ENCODE data around the gene SLC6A18.
"Not testable (repeated sequence)": the region's sequence is repeated elsewhere in the genome, so short reads cannot be mapped to it uniquely, and the experiment has no call there.

The SLC6A18 gene

GRCh38 chr5:1216918-1217295 lies 8.3 kb upstream of the SLC6A18 start:
- DNase-seq = no peak

- no peak for DNase-seq
Observed at GRCh38 chr5:1217596-1218206, 7.5 kb upstream of the SLC6A18 start.

- no peak for DNase-seq
Observed at GRCh38 chr5:1218351-1219080, 6.7 kb upstream of the SLC6A18 start.

- no peak for DNase-seq
Observed at GRCh38 chr5:1219098-1219767, 5.9 kb upstream of the SLC6A18 start.

DNA sequence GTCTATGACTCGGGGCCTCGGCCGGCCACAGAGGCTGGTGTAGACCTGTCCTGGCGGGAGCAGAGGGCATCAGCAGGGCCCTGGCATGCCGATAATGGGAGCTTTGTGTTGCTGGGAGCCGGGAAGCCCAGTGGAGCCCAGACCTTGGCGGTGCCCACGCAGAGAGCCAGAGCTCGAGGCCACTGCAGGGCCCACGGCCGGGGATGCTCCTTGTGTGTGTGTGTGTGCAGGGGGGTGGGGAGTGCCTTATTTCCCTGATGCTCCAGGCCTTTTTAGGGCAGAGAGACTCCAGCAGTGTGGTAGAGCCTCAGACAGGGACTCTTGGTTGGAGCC lies 5.4 kb upstream of the SLC6A18 start:
- no peak for DNase-seq

DNA sequence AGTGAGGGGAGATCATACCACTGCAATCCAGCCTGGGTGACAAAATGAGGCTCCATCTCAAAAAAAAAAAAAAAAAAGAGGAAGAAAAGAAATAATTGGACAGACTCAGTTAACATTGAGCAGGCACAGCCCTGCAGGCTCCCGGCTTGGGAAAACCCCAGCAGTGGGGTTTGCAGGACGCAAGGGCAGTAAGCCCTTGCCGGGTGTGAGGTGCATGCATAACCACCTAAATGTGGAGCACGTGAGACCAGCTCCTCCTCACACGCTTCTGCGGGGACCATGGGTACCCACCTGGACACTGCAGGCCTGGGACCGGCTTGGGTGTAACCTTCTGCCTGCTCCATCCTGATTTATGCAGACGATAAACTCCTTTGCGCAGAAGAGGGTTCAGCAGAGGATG lies 4.8 kb upstream of the SLC6A18 start:
- DNase-seq = no peak

- DNase-seq = no peak
Observed at GRCh38 chr5:1220831-1221230, 4.3 kb upstream of the SLC6A18 start.

DNA sequence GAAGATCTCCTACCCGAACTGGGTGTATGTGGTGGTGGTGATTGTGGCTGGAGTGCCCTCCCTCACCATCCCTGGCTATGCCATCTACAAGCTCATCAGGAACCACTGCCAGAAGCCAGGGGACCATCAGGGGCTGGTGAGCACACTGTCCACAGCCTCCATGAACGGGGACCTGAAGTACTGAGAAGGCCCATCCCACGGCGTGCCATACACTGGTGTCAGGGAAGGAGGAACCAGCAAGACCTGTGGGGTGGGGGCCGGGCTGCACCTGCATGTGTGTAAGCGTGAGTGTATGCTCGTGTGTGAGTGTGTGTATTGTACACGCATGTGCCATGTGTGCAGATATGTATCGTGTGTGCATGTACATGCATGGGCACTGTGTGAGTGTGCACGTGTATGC lies 3.5 kb upstream of the SLC6A18 start:
- DNase-seq = no peak

DNA sequence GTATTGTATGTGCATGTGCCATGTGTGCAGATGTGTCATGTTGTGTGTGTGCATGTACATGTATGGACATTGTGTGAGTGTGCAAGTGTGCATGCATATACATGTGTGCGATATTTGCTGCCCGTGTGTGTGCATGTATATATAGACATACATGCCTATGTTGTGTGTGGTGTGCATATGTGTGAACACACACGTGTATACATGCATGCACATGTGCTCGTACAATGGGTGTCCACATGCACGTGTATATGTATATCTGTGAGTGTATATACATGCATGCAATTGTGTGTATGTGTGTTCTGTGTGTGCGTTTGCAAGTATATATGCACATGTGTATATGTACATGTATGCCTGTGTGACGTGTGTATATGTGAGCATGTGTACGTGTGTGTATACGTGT lies 3.0 kb upstream of the SLC6A18 start:
- no peak for DNase-seq

- DNase-seq = no peak
Observed at GRCh38 chr5:1222621-1223277, 2.4 kb upstream of the SLC6A18 start.

DNA sequence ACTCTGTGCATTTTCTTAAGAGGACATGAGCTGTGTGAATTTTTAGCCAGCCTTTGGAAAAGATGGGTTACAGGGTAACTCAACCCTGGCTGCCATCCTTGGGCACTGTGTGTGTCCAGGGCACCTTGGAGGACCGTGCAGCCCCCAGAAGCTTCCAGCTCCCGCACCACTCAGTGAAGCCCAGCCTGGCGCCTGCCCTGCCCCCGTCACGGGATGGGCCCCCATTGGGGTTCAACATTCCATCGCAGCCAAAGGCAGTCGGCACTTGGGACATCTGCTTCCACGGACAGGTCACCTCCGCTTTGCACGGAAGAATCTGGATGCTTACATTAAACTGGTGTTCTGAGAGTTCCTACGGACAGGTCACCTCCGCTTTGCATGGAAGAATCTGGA lies 1.9 kb upstream of the SLC6A18 start:
- DNase-seq = no peak

GRCh38 chr5:1224631-1225030 lies 550 bp upstream of the SLC6A18 start:
- no peak for DNase-seq

DNA sequence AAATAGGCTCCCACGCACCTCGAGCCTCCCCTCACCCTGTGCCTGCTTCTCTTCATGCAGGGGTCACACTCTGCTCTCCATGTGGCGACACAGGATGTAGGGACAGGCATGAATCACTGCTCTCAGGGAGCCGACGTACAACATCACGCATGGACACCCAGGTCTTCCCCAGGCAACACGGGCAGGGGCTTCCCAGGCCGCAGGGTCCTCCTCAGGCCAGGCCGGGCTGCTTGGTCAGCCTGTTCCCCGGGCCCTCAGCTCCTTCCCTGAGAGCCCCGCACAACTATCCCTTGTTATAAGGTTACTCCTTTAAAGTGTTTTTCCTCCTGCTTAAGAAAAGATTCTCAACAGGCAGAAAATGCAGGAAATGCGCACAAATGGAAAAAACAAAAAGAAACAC lies 1.1 kb downstream of the SLC6A18 start:
- no peak for DNase-seq

GRCh38 chr5:1226839-1227581 lies 1.8 kb downstream of the SLC6A18 start:
- no peak for DNase-seq

DNA sequence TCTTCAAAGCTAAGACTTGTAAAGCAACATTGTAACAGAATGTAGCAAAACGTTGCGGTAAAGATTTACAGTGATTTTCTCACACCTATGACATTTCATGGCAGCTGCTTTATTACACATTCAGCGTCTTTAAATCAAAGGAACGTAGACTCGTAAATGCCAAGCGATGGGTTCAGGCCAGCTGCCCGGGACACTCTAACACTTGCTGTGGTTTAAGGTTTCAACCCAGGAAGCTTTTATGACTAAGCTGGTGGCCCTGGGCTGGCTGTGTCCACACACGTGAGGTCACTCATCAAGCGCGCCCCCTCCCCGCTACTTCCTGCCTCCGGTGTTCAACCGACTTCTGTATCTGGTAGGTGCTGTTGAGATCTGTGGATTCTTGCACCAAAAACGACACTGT lies 2.5 kb downstream of the SLC6A18 start:
- DNase-seq = peak; percentile 39

DNA sequence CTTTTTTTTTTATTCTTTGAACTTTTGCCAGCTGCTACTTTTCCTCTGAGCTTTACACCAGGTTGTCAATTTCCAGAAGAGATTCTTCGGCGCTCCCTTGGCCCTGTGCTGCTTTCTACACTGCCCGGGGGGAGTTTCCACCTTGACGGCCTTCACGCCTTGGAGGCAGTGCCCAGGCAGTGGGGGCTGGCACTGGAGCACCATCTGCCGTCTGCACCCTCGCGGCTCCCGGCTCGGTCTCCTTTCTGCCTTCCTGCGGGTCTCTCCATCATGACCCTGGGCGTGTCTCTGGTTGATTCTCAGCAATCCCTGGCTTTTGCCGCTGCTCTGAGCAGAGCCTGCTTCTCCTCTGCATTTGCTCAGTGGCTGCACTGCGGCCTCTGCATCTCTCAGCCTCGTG lies 2.9 kb downstream of the SLC6A18 start:
- DNase-seq = no peak

DNA sequence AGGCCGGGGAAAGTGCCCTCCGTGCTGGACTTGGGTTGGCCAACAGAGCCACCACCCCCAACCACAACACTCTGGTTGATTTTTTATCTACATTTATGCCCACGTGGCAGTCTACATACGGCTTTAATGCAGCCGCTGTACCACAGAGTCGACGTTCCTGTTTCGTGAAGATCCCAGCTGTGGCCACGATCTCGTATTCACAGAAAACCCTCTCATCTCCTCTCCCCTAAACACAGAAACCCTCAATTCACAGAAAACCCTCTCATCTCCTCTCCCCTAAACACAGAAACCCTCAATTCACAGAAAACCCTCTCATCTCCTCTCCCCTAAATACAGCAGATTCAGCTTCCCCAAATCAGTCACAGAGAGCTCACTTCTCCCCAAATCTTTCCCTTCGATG lies 3.8 kb downstream of the SLC6A18 start:
- DNase-seq = not testable (repeated sequence)

GRCh38 chr5:1229822-1230221 lies 4.6 kb downstream of the SLC6A18 start:
- DNase-seq = no peak

DNA sequence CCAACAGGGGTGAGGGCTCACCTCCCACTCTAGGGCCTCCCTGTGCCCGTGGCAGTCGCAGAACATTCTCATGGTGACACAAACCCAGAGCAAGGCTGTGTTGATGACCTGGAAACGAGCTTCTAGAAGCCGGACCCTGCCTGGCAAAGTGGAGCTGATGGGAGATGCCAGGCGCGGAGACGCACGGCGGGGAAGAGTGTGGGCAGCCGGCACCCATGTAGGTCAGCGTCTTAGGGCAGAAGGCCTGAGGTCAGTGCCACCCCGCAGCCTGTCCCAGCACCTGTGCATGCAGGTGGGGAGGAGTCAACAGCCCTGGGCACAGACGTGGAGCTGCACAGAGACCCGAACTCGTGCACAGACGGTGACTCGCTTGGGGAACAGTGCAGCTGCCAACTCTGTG lies 5.4 kb downstream of the SLC6A18 start:
- no peak for DNase-seq

GRCh38 chr5:1231354-1231905 lies 6.2 kb downstream of the SLC6A18 start:
- DNase-seq = no peak

GRCh38 chr5:1232780-1233179 lies 7.6 kb downstream of the SLC6A18 start:
- DNase-seq = no peak

DNA sequence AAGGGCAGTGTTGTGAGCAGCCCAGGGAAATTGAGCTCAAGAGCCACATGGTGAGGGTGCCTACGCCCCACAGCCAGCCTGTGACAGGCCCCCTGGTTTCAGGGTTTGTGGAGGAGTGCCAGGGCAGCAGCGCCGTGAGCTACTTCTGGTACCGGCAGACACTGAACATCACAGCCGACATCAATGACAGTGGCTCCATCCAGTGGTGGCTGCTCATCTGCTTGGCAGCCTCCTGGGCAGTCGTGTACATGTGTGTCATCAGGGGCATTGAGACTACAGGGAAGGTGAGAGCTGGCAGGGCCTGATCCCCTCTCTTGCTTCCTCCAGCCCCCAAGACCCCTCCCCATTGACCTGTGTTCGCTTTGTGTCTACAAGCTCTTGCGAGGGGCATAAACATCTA lies 10.2 kb downstream of the SLC6A18 start:
- no peak for DNase-seq

DNA sequence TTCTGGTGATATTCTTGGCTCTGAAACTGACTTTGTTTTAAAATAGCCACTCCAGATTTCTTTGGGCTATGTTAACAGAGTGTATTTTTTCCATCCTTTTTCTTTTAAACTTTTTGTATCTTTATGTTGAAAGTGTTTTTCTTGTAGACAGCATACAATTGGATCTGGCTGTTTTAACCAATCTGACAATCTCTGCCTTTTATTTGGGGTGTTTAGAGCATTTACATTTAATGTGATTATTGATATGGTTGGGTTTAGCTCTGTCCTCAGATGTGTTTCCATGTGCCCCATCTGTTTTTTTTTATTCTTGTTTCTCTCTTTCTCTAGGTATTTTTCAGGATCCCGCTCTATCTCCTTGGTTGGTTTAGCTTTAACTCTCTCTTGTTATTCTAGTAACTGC lies 10.7 kb downstream of the SLC6A18 start:
- DNase-seq = no peak

Data from femur (tissue), 1 donor.